HFF-Myc (cell line): ENCODE data around the gene ZMIZ1.

ENCODE experiments used
- DNase-seq: peaks from one replicate; pipeline ENCODE4 v3.0.0-alpha.2; 2011; ENCODE audit warnings: low read depth; ENCODE audit errors: extremely low read depth
- H3K4me3 ChIP-seq: replicated peaks from 2 replicates; pipeline ENCODE4 v1.5.1; 2011; ENCODE audit warnings: low read depth, mild to moderate bottlenecking, control low read depth, low read length
- TF ChIP-seq, protein P1 (sequence below): IDR thresholded peaks from 2 replicates; pipeline ENCODE4 v1.5.1; 2012; ENCODE audit warnings: mild to moderate bottlenecking, low read depth, low read length, control low read depth; ENCODE audit errors: missing control alignments

The ZMIZ1 gene

DNA sequence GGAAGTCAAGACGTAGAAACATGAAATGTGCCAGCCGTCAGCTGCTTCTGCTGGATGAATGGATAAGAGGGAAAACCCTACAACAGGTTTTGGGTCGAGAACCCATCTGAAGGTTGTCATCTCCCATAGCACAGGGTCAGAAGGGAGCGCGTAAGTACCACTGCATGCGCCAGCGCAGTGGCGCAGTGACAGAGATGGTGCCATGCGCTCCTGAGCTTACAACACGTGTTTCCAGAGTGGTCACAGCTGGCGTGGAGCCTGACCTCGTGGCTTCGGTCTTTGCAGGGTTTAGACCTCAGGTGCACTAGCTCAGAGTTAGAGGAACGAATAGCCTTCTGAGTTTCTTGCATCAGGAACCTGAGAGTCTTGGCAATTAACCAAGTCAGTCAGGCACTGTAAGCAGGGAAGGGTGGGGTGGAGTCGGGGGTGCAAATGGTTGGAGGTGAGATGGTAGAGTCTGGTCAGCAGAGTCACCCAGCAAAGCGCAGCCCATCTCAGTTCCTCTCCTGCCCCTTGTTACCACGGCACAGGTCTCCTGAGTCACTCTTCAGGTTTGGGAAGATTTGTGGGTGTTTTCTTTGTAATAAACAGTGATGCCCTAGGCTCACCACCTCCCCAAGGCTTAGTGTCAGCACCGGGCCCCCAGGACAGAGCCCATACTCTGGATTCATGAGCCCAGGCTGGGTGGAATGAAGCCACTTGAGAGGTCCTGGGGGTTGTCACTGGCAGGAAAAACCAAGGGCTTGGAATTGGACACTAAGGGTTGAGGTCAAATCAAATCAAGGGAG is 194.4 kb downstream of the ZMIZ1 start:
- H3K4me3 ChIP-seq = no peak overlapping the region
- TF ChIP-seq, protein P1, sequence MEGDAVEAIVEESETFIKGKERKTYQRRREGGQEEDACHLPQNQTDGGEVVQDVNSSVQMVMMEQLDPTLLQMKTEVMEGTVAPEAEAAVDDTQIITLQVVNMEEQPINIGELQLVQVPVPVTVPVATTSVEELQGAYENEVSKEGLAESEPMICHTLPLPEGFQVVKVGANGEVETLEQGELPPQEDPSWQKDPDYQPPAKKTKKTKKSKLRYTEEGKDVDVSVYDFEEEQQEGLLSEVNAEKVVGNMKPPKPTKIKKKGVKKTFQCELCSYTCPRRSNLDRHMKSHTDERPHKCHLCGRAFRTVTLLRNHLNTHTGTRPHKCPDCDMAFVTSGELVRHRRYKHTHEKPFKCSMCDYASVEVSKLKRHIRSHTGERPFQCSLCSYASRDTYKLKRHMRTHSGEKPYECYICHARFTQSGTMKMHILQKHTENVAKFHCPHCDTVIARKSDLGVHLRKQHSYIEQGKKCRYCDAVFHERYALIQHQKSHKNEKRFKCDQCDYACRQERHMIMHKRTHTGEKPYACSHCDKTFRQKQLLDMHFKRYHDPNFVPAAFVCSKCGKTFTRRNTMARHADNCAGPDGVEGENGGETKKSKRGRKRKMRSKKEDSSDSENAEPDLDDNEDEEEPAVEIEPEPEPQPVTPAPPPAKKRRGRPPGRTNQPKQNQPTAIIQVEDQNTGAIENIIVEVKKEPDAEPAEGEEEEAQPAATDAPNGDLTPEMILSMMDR = no peak
- DNase-seq = no peak

DNA sequence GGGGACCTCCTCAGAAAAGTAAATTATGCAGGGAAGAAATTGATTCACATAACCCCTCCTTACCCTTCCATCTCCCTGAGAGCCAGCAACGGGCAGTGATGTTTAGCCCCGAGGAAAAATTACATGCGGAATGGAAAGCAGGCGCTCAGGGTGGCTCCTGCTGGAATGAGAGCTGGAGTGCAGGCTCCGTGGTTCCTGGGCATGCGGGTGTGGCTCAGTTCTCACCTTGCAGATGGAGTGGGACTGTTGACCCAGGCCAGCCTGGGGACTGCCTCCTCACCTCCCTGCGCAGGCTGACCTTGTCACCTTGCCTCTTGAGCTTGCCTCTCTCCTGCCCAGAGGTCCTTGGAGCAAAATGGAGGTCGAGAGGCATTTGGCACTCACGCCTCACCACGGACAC is 195.2 kb downstream of the ZMIZ1 start:
- DNase-seq = no peak
- TF ChIP-seq, protein P1 = no peak
- no peak overlapping the region for H3K4me3 ChIP-seq

DNA sequence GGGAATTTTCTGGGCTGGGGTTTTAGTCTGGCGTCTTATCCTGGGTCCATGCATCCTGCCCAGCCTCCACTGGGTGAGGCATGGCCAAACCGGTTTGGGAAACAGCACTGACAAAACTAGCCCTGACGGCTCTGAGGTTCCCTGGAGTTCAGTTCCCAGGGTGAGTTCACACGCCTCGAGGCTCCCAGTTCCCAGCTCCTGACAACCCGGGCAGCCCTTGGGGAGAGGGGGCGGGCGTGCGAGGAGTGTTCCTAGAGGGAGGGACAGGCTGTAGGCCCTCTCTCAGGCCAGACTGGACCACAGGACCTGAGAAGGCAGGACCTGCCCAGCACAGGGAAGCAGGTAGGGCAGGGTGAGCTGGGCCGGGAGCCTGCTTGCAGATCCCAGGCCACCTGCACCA is 196.2 kb downstream of the ZMIZ1 start:
- no peak overlapping the region for H3K4me3 ChIP-seq
- no peak for DNase-seq
- TF ChIP-seq, protein P1 = no peak

DNA sequence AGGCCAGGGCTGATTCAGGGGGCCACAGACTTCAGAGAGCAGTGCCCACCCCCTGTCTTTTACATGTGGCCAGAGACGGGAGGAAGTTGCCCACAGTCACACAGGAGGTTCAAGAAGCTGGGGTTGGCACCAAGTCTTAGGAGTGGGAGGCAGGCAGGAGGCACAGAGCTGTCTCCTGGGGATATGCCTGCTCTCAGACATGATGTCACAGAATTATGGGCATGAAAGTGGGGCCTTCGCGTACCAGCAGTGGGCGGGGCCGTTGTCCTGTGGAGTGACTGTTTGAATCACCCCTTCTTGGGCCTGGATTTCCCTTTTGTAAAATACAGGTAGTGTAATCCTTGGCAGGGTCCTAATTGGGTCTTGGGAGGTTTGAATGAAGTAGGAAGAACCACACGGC is 197.3 kb downstream of the ZMIZ1 start:
- TF ChIP-seq, protein P1 = no peak
- H3K4me3 ChIP-seq = no peak overlapping the region
- DNase-seq = no peak

DNA sequence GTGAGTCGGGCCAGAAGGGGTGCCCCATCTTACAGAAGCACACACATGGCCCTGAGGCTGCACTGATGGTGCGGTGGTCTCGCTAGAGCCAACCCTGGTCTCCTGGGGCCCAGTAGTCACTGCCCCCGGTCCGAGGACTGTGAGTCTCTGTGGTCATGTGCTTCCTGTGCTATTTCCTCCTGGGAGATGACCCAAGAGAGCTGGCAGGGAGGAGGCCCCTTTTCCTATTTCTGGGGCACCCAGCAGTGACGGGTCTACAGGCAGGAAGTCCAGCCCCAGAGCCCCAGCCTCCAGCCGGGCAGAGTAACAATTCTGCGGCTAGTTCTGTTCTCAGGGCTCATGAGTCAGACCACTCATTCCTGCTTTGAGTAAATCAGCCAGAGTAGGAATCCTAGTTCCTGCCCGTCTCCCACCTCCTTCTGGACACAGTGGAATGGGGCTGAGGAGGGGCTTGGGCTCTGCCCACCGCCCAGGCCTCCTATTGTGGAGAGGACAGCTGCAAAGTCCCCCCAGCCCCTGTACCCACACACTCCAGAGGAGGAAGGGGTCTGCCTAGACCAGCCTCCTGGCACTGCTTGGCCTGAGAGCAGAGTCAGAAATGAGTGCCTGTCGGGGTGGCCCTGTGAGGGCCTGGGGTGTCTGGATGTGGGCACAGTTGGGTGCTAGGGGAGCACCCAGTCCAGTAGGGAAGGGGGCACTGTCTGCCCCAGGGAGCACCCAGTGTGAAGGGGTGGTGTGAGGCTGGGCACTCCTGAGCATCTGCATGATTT is 198.0 kb downstream of the ZMIZ1 start:
- H3K4me3 ChIP-seq = no peak overlapping the region

DNA sequence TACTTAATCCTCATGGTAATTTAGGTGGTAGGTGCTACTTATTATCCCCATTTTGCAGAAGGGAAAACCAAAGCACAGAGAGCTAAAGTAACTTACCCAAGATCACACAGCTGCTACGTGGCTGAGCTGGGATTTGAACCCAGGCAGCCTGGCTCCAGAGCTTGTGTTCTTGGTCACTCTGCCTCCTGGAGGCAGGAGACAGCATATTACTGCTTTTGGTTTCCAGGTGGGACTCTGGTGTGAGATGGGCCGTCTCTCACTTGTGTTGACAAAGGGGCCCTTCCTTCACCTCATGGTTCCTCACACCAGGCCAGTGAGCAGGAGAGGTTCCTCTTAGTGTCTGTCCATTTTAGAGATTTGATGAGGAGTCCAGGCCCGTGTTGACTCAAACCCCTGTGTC is 198.7 kb downstream of the ZMIZ1 start:
- TF ChIP-seq, protein P1 = peak; percentile 10
- DNase-seq = no peak
- H3K4me3 ChIP-seq = no peak overlapping the region

More for the DNA sequence above, 198.0 kb downstream of the ZMIZ1 start:
- TF ChIP-seq, protein P1 = no peak
- peak; percentile 70 for DNase-seq
